Nephron progenitor cell (in vitro differentiated cells): ENCODE measurements around the gene PRDM16.

ENCODE experiments used
- DNase-seq: peaks from one replicate; pipeline ENCODE4 v3.0.0; 2021
- H3K27ac Mint-ChIP-seq: 2 replicates; pipeline ENCODE4 v1.8.0; 2021; ENCODE audit warnings: mild to moderate bottlenecking, moderate library complexity, mixed read lengths
- H3K27me3 Mint-ChIP-seq: 2 replicates; pipeline ENCODE4 v1.8.0; 2021; ENCODE audit warnings: mild to moderate bottlenecking, low read depth, mixed read lengths; ENCODE audit not compliant: poor library complexity
- H3K36me3 Mint-ChIP-seq: 2 replicates; pipeline ENCODE4 v1.8.0; 2021; ENCODE audit warnings: low read depth, mixed read lengths
- H3K4me1 Mint-ChIP-seq: 2 replicates; pipeline ENCODE4 v1.8.0; 2021; ENCODE audit warnings: mixed read lengths
- H3K4me3 Mint-ChIP-seq: 2 replicates; pipeline ENCODE4 v1.8.0; 2021; ENCODE audit warnings: mild to moderate bottlenecking, moderate library complexity, mixed read lengths
- H3K9me3 Mint-ChIP-seq: 2 replicates; pipeline ENCODE4 v1.8.0; 2021; ENCODE audit warnings: mild to moderate bottlenecking, moderate library complexity, mixed read lengths
- CTCF ChIP-seq: fragments of 200-600 bp; sonication (generic); IDR thresholded peaks from 2 replicates; pipeline ENCODE4 v1.5.0; 2021; ENCODE audit warnings: antibody characterized with exemption

Gene PRDM16

GRCh38 chr1:3474016-3474415 lies 405.0 kb downstream of the PRDM16 start:
- no peak for TF ChIP-seq CTCF
- no peak overlapping the region for H3K27ac Mint-ChIP-seq
- no peak overlapping the region for H3K4me3 Mint-ChIP-seq
- H3K9me3 Mint-ChIP-seq, result no peaks in the 10 kb centered on the region
- peaks cover 5% of the 10 kb centered on the region for H3K36me3 Mint-ChIP-seq
- peaks cover 30% of the 10 kb centered on the region for H3K4me1 Mint-ChIP-seq
- H3K27me3 Mint-ChIP-seq, result peaks cover 2% of the 10 kb centered on the region
- DNase-seq, result no peak

- no peak for DNase-seq
- H3K27me3 Mint-ChIP-seq, result peaks cover 2% of the 10 kb centered on the region
- peaks cover 5% of the 10 kb centered on the region for H3K36me3 Mint-ChIP-seq
- TF ChIP-seq CTCF, result no peak
- H3K4me1 Mint-ChIP-seq, result peaks cover 30% of the 10 kb centered on the region
- no peaks in the 10 kb centered on the region for H3K9me3 Mint-ChIP-seq
- no peak overlapping the region for H3K27ac Mint-ChIP-seq
- H3K4me3 Mint-ChIP-seq, result no peak overlapping the region
Observed at GRCh38 chr1:3474421-3474820, 405.4 kb downstream of the PRDM16 start.

GRCh38 chr1:3475839-3476573 lies 407.0 kb downstream of the PRDM16 start:
- no peak overlapping the region for H3K4me3 Mint-ChIP-seq
- H3K27me3 Mint-ChIP-seq, result peaks cover 2% of the 10 kb centered on the region
- H3K4me1 Mint-ChIP-seq, result peaks cover 18% of the 10 kb centered on the region
- H3K36me3 Mint-ChIP-seq, result peaks cover 5% of the 10 kb centered on the region
- H3K27ac Mint-ChIP-seq, result no peak overlapping the region
- TF ChIP-seq CTCF, result no peak
- no peak for DNase-seq
- H3K9me3 Mint-ChIP-seq, result no peaks in the 10 kb centered on the region

- no peak overlapping the region for H3K4me3 Mint-ChIP-seq
- no peak overlapping the region for H3K27ac Mint-ChIP-seq
- peaks cover 15% of the 10 kb centered on the region for H3K4me1 Mint-ChIP-seq
- H3K36me3 Mint-ChIP-seq, result peaks cover 5% of the 10 kb centered on the region
- H3K9me3 Mint-ChIP-seq, result no peaks in the 10 kb centered on the region
- H3K27me3 Mint-ChIP-seq, result peaks cover 2% of the 10 kb centered on the region
- DNase-seq, result no peak
- no peak for TF ChIP-seq CTCF
Observed at GRCh38 chr1:3476666-3477065, 407.7 kb downstream of the PRDM16 start.

GRCh38 chr1:3477241-3477995 lies 408.4 kb downstream of the PRDM16 start:
- H3K4me3 Mint-ChIP-seq, result no peak overlapping the region
- H3K9me3 Mint-ChIP-seq, result no peaks in the 10 kb centered on the region
- peaks cover 5% of the 10 kb centered on the region for H3K36me3 Mint-ChIP-seq
- H3K27me3 Mint-ChIP-seq, result peaks cover 2% of the 10 kb centered on the region
- no peak overlapping the region for H3K27ac Mint-ChIP-seq
- no peak for TF ChIP-seq CTCF
- peak; percentile 41 for DNase-seq
- peaks cover 11% of the 10 kb centered on the region for H3K4me1 Mint-ChIP-seq
